Activated CD8-positive, alpha-beta memory T cell treated with anti-CD3 and anti-CD28 coated beads for 24 hours (primary cell): ENCODE data around the gene PTPRJ.

Experiments used
- DNase-seq: peaks from one replicate; pipeline ENCODE4 v3.0.0-alpha.2; 2020

The PTPRJ gene

GRCh38 chr11:48043111-48043990, 63.0 kb downstream of the PTPRJ start:
- DNase-seq: no peak

- DNase-seq: no peak
These were observed 63.7 kb downstream of the PTPRJ start for GRCh38 chr11:48043991-48044512.

- no peak for DNase-seq
These were observed 64.2 kb downstream of the PTPRJ start for GRCh38 chr11:48044577-48044976.

GRCh38 chr11:48045536-48045935, 65.2 kb downstream of the PTPRJ start:
- DNase-seq: no peak

GRCh38 chr11:48047616-48048015, 67.3 kb downstream of the PTPRJ start:
- no peak for DNase-seq

- no peak for DNase-seq
These were observed 68.7 kb downstream of the PTPRJ start for GRCh38 chr11:48049036-48049435.

GRCh38 chr11:48050304-48050703, 69.9 kb downstream of the PTPRJ start:
- no peak for DNase-seq

GRCh38 chr11:48051217-48051830, 71.0 kb downstream of the PTPRJ start:
- no peak for DNase-seq

GRCh38 chr11:48052183-48053044, 72.1 kb downstream of the PTPRJ start:
- no peak for DNase-seq

GRCh38 chr11:48054994-48055291, 74.6 kb downstream of the PTPRJ start:
- no peak for DNase-seq

- peak; percentile 70 for DNase-seq
These were observed 75.2 kb downstream of the PTPRJ start for GRCh38 chr11:48055292-48056132.

GRCh38 chr11:48056325-48057183, 76.2 kb downstream of the PTPRJ start:
- no peak for DNase-seq

- DNase-seq: no peak
These were observed 77.7 kb downstream of the PTPRJ start for GRCh38 chr11:48058064-48058463.

- no peak for DNase-seq
These were observed 78.4 kb downstream of the PTPRJ start for GRCh38 chr11:48058788-48059187.

- no peak for DNase-seq
These were observed 82.3 kb downstream of the PTPRJ start for GRCh38 chr11:48062649-48063048.

- no peak for DNase-seq
These were observed 83.1 kb downstream of the PTPRJ start for GRCh38 chr11:48063424-48063978.

- no peak for DNase-seq
These were observed 83.9 kb downstream of the PTPRJ start for GRCh38 chr11:48064306-48064705.

GRCh38 chr11:48066881-48067800, 86.8 kb downstream of the PTPRJ start:
- DNase-seq: no peak

- no peak for DNase-seq
These were observed 92.9 kb downstream of the PTPRJ start for GRCh38 chr11:48073031-48073861.
